OCI-LY7 (cell line): ENCODE results near the gene USP35.

Experiments
- CTCF ChIP-seq: fragments of 200-600 bp; sonication (generic); conservative IDR thresholded peaks from 2 replicates; pipeline ENCODE4 v1.5.1; 2014; ENCODE audit warnings: mild to moderate bottlenecking, antibody characterized with exemption, low read length, moderate library complexity, mixed read lengths
- EZH2phosphoT487 ChIP-seq: fragments of 200-600 bp; sonication (generic); IDR thresholded peaks from 2 replicates; pipeline ENCODE4 v1.6.1; 2018; ENCODE audit warnings: low read depth, borderline replicate concordance, mild to moderate bottlenecking, mixed run types, antibody characterized with exemption, low read length, moderate library complexity, mixed read lengths

GRCh38 chr11:78150346-78150745 is 38.4 kb upstream of the USP35 start:
- TF ChIP-seq CTCF, result no peak
- no peak for TF ChIP-seq EZH2phosphoT487
